ENCODE data around the gene FZD8.

FZD8 gene

DNA sequence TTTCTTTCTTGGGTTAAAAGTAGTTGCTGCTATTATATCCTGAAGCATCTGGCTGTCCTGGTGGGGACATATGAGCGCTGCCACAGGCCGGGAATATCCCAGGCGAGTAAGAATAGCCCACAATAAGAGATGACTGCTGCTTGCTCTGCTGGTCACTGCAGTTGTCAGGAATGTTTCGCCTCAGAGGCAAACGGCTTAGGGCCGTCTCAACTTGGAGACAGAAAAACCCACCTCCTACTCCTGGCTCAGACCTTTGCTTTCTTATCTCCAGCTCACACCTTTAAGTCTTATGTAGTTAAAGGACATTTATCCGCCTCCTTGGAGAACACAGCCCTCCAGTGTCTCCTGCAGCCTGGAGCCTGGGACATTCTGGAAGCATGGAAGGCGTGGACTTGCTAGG, 36.9 kb downstream of the FZD8 start, which contains the start of gene GJD4:
Gene GJD4, plus strand, starts transcription at position 151 of the 400 bp plus-strand sequence. Its CDS starts 227 bp downstream, at position 378.
- no peak within 1 kb of the TSS for H3K18ac ChIP-seq (ENCODE audit: low read length)
- H2BK5ac ChIP-seq (ENCODE audit: low read depth, low read length, poor library complexity), result no peak within 1 kb of the TSS
- H2AK5ac ChIP-seq (ENCODE audit: low read length), result no peak within 1 kb of the TSS
- H3K79me2 ChIP-seq (ENCODE audit: control insufficient read depth, insufficient read depth, low read length, poor library complexity), result no peaks in the 10 kb centered on the region
- no peaks in the 10 kb centered on the region for H3K79me1 ChIP-seq (ENCODE audit: low read length)
- no peaks in the 10 kb centered on the region for H3K36me3 ChIP-seq (ENCODE audit: control insufficient read depth in 1 of 2, insufficient read depth in 2 of 2, low read length in 2 of 2)
- no peak for DNase-seq
- no peak within 1 kb of the TSS for H3K4me2 ChIP-seq (ENCODE audit: low read length)
- no peak within 1 kb of the TSS for H4K91ac ChIP-seq (ENCODE audit: low read depth, low read length)
- peaks cover 2% of the 10 kb centered on the region for H3K9me3 ChIP-seq (ENCODE audit: insufficient read depth, low read depth, low read length)
- H2BK120ac ChIP-seq (ENCODE audit: insufficient read depth, low read length, poor library complexity), result no peak within 1 kb of the TSS
- no peak within 1 kb of the TSS for H3K23ac ChIP-seq (ENCODE audit: low read length)
- no peak within 1 kb of the TSS for H3K27ac ChIP-seq (ENCODE audit: low read depth, low read length)
- WGBS (ENCODE audit: extremely low coverage, insufficient coverage, insufficient read length), result no CpG with 5 or more reads among the region's 8 CpGs
- no peak within 1 kb of the TSS for H3K9ac ChIP-seq (ENCODE audit: low read length)
- H4K12ac ChIP-seq (ENCODE audit: low read depth, low read length), result no peak within 1 kb of the TSS
- H3K14ac ChIP-seq (ENCODE audit: low read length), result no peak within 1 kb of the TSS
- no peak within 1 kb of the TSS for H2BK12ac ChIP-seq (ENCODE audit: low read length)
- H4K8ac ChIP-seq (ENCODE audit: low read depth, low read length), result no peak within 1 kb of the TSS
- H3K4me1 ChIP-seq (ENCODE audit: control insufficient read depth in 1 of 2, insufficient read depth in 2 of 2, low read length in 2 of 2), result no peaks in the 10 kb centered on the region
- H3K27me3 ChIP-seq (ENCODE audit: insufficient read depth, low read length), result no peaks in the 10 kb centered on the region
- no peak within 1 kb of the TSS for H3K4me3 ChIP-seq (ENCODE audit: low read depth, low read length)
- H2AFZ ChIP-seq (ENCODE audit: insufficient read depth, low read length, poor library complexity), result no peak within 1 kb of the TSS
- H3K4ac ChIP-seq (ENCODE audit: low read depth, low read length), result no peak within 1 kb of the TSS

DNA sequence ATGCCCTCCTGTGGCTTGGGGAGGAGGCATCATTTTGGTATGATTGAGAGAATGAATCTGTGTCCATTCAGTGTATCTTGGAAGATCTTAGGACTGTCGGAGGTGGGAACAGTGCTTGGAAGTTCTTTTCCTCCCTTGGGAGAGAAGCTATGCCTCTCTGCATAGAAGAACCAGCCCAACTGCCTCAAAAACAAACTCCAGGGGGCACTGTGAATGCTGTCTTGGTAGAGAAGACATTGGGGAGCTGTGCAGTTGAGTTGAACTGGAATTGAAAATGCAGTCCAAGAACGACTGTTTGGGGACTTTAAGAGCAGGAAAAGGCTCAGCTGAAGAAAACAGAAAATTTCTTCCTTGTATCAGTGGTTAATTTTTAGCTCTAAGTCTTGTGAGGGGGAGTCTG, 41.9 kb downstream of the FZD8 start:
- H4K91ac ChIP-seq (ENCODE audit: low read depth, low read length), result no peak overlapping the region
- no peaks in the 10 kb centered on the region for H3K9me3 ChIP-seq (ENCODE audit: insufficient read depth, low read depth, low read length)
- H3K27me3 ChIP-seq (ENCODE audit: insufficient read depth, low read length), result no peaks in the 10 kb centered on the region
- no peak overlapping the region for H3K27ac ChIP-seq (ENCODE audit: low read depth, low read length)
- no CpG with 5 or more reads among the region's 2 CpGs for WGBS (ENCODE audit: extremely low coverage, insufficient coverage, insufficient read length)
- no peak overlapping the region for H2BK120ac ChIP-seq (ENCODE audit: insufficient read depth, low read length, poor library complexity)
- no peak overlapping the region for H2AFZ ChIP-seq (ENCODE audit: insufficient read depth, low read length, poor library complexity)
- no peak overlapping the region for H3K4me2 ChIP-seq (ENCODE audit: low read length)
- H4K8ac ChIP-seq (ENCODE audit: low read depth, low read length), result no peak overlapping the region
- H2AK5ac ChIP-seq (ENCODE audit: low read length), result no peak overlapping the region
- no peak overlapping the region for H4K12ac ChIP-seq (ENCODE audit: low read depth, low read length)
- H3K79me1 ChIP-seq (ENCODE audit: low read length), result no peaks in the 10 kb centered on the region
- no peak overlapping the region for H3K14ac ChIP-seq (ENCODE audit: low read length)
- no peak overlapping the region for H3K23ac ChIP-seq (ENCODE audit: low read length)
- H3K9ac ChIP-seq (ENCODE audit: low read length), result no peak overlapping the region
- DNase-seq, result no peak
- no peaks in the 10 kb centered on the region for H3K79me2 ChIP-seq (ENCODE audit: control insufficient read depth, insufficient read depth, low read length, poor library complexity)
- no peak overlapping the region for H2BK5ac ChIP-seq (ENCODE audit: low read depth, low read length, poor library complexity)
- H3K4me3 ChIP-seq (ENCODE audit: low read depth, low read length), result no peak overlapping the region
- no peaks in the 10 kb centered on the region for H3K36me3 ChIP-seq (ENCODE audit: control insufficient read depth in 1 of 2, insufficient read depth in 2 of 2, low read length in 2 of 2)
- H3K18ac ChIP-seq (ENCODE audit: low read length), result no peak overlapping the region
- no peak overlapping the region for H2BK12ac ChIP-seq (ENCODE audit: low read length)
- no peaks in the 10 kb centered on the region for H3K4me1 ChIP-seq (ENCODE audit: control insufficient read depth in 1 of 2, insufficient read depth in 2 of 2, low read length in 2 of 2)
- H3K4ac ChIP-seq (ENCODE audit: low read depth, low read length), result no peak overlapping the region

DNA sequence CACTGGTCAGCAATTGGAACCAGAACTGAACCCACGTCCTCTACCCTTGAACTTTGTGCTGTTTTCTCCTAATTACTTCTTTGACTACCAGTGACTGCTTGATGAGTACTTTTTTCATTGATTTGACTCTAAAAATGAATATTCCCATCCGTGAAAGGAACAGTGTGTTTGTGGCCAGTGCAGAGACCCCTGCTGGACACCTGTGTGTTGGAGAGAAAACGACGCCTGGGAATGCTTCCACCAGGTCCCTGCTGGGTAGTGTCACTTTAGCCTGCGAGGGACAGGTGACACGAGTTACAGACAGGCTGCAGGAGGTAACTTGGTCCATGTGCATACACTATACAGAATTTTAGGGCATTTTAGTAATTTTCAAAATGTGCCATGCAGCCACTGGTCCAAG, 43.7 kb downstream of the FZD8 start:
- Histone ChIP-seq H3K14ac (ENCODE audit: low read length) (no peak overlapping the region), H3K4ac (ENCODE audit: low read depth, low read length) (no peak overlapping the region), H3K9me3 (ENCODE audit: insufficient read depth, low read depth, low read length) (peaks cover 2% of the 10 kb centered on the region), H3K4me2 (ENCODE audit: low read length) (no peak overlapping the region), H2AK5ac (ENCODE audit: low read length) (no peak overlapping the region), H3K27me3 (ENCODE audit: insufficient read depth, low read length) (no peaks in the 10 kb centered on the region), H2BK120ac (ENCODE audit: insufficient read depth, low read length, poor library complexity) (no peak overlapping the region), H2BK5ac (ENCODE audit: low read depth, low read length, poor library complexity) (no peak overlapping the region), H3K79me2 (ENCODE audit: control insufficient read depth, insufficient read depth, low read length, poor library complexity) (no peaks in the 10 kb centered on the region), H3K36me3 (ENCODE audit: control insufficient read depth in 1 of 2, insufficient read depth in 2 of 2, low read length in 2 of 2) (no peaks in the 10 kb centered on the region), H3K18ac (ENCODE audit: low read length) (no peak overlapping the region), H3K9ac (ENCODE audit: low read length) (no peak overlapping the region), H3K23ac (ENCODE audit: low read length) (no peak overlapping the region), H3K4me1 (ENCODE audit: control insufficient read depth in 1 of 2, insufficient read depth in 2 of 2, low read length in 2 of 2) (no peaks in the 10 kb centered on the region), H4K8ac (ENCODE audit: low read depth, low read length) (no peak overlapping the region), H4K91ac (ENCODE audit: low read depth, low read length) (no peak overlapping the region), H2AFZ (ENCODE audit: insufficient read depth, low read length, poor library complexity) (no peak overlapping the region), H3K79me1 (ENCODE audit: low read length) (no peaks in the 10 kb centered on the region), H4K12ac (ENCODE audit: low read depth, low read length) (no peak overlapping the region), H3K4me3 (ENCODE audit: low read depth, low read length) (no peak overlapping the region), H2BK12ac (ENCODE audit: low read length) (no peak overlapping the region), H3K27ac (ENCODE audit: low read depth, low read length) (no peak overlapping the region)
- DNase-seq, result peak in 1 of 2 donors; percentile 8
- no CpG with 5 or more reads among the region's 6 CpGs for WGBS (ENCODE audit: extremely low coverage, insufficient coverage, insufficient read length)

DNA sequence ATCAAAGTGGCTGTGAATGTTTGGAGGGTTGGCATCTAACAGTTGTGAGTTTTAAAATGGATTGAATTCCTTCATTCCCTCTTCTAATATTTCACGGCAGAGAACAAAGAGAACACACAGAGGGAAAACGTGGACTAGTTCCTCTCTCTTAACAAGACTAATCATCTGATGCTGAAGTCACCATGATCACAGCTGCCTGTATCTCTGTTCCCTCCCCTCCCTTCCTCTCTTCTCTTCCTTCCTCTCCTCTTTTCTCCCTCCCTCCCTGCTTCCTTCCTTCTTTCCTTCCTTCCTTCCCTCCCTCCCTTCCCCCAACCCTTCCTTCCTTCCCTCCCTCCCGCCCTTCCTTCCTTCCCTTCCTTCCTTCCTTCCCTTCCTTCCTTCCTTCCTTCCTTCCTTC, 47.0 kb downstream of the FZD8 start:
- H3K79me2 ChIP-seq (ENCODE audit: control insufficient read depth, insufficient read depth, low read length, poor library complexity), result no peaks in the 10 kb centered on the region
- H4K91ac ChIP-seq (ENCODE audit: low read depth, low read length), result no peak overlapping the region
- H3K4me1 ChIP-seq (ENCODE audit: control insufficient read depth in 1 of 2, insufficient read depth in 2 of 2, low read length in 2 of 2), result no peaks in the 10 kb centered on the region
- no peak overlapping the region for H2BK5ac ChIP-seq (ENCODE audit: low read depth, low read length, poor library complexity)
- no peak overlapping the region for H3K4ac ChIP-seq (ENCODE audit: low read depth, low read length)
- H2AFZ ChIP-seq (ENCODE audit: insufficient read depth, low read length, poor library complexity), result no peak overlapping the region
- no peak overlapping the region for H2AK5ac ChIP-seq (ENCODE audit: low read length)
- no peaks in the 10 kb centered on the region for H3K79me1 ChIP-seq (ENCODE audit: low read length)
- no peaks in the 10 kb centered on the region for H3K36me3 ChIP-seq (ENCODE audit: control insufficient read depth in 1 of 2, insufficient read depth in 2 of 2, low read length in 2 of 2)
- WGBS (ENCODE audit: extremely low coverage, insufficient coverage, insufficient read length), result 100% methylated on average over 1 of the region's 3 CpGs
- H3K27me3 ChIP-seq (ENCODE audit: insufficient read depth, low read length), result no peaks in the 10 kb centered on the region
- H3K4me3 ChIP-seq (ENCODE audit: low read depth, low read length), result no peak overlapping the region
- H4K8ac ChIP-seq (ENCODE audit: low read depth, low read length), result no peak overlapping the region
- no peak overlapping the region for H2BK12ac ChIP-seq (ENCODE audit: low read length)
- H2BK120ac ChIP-seq (ENCODE audit: insufficient read depth, low read length, poor library complexity), result no peak overlapping the region
- no peak overlapping the region for H3K9ac ChIP-seq (ENCODE audit: low read length)
- DNase-seq, result no peak
- no peak overlapping the region for H3K27ac ChIP-seq (ENCODE audit: low read depth, low read length)
- H3K9me3 ChIP-seq (ENCODE audit: insufficient read depth, low read depth, low read length), result peaks cover 3% of the 10 kb centered on the region
- no peak overlapping the region for H3K4me2 ChIP-seq (ENCODE audit: low read length)
- H4K12ac ChIP-seq (ENCODE audit: low read depth, low read length), result no peak overlapping the region
- no peak overlapping the region for H3K14ac ChIP-seq (ENCODE audit: low read length)
- H3K23ac ChIP-seq (ENCODE audit: low read length), result no peak overlapping the region
- H3K18ac ChIP-seq (ENCODE audit: low read length), result no peak overlapping the region
